ENCODE data around the gene NOCT.

The NOCT gene

GRCh38 chr4:139009702-139010101 lies 5.9 kb upstream of the NOCT start:
- DNase-seq (ENCODE audit: low read depth, low spot score): no peak
- no peak overlapping the region for H3K4me3 ChIP-seq (ENCODE audit: low read depth, low read length)
- in situ Hi-C loops (cut with HindIII; ENCODE audit: low sequenced_read_pairs): no loop called here
- TF ChIP-seq CTCF (IDR thresholded peaks at IDR 0.05; ENCODE audit: low read depth, low read length): no peak

GRCh38 chr4:139011225-139011950 lies 4.2 kb upstream of the NOCT start:
- no peak for DNase-seq (ENCODE audit: low read depth, low spot score)
- no peak for TF ChIP-seq CTCF (IDR thresholded peaks at IDR 0.05; ENCODE audit: low read depth, low read length)
- in situ Hi-C loops (cut with HindIII; ENCODE audit: low sequenced_read_pairs): no loop called here
- H3K4me3 ChIP-seq (ENCODE audit: low read depth, low read length): no peak overlapping the region

- TF ChIP-seq CTCF (IDR thresholded peaks at IDR 0.05; ENCODE audit: low read depth, low read length): no peak
- peak; percentile 94 for DNase-seq (ENCODE audit: low read depth, low spot score)
- peak overlapping the region; percentile 79 for H3K4me3 ChIP-seq (ENCODE audit: low read depth, low read length)
- in situ Hi-C loops (cut with HindIII; ENCODE audit: low sequenced_read_pairs): no loop called here
These were observed 961 bp upstream of the NOCT start for GRCh38 chr4:139014371-139015268.

- in situ Hi-C loops (cut with HindIII; ENCODE audit: low sequenced_read_pairs): no loop called here
These were observed 429 bp downstream of the NOCT start for GRCh38 chr4:139015948-139016471.

GRCh38 chr4:139017861-139018260 lies 2.3 kb downstream of the NOCT start:
- no peak for DNase-seq (ENCODE audit: low read depth, low spot score)
- no peak overlapping the region for H3K4me3 ChIP-seq (ENCODE audit: low read depth, low read length)
- in situ Hi-C loops (cut with HindIII; ENCODE audit: low sequenced_read_pairs): no loop called here
- TF ChIP-seq CTCF (IDR thresholded peaks at IDR 0.05; ENCODE audit: low read depth, low read length): no peak

More at GRCh38 chr4:139015948-139016471, 429 bp downstream of the NOCT start:
- peak; percentile 41 for DNase-seq (ENCODE audit: low read depth, low spot score)
- H3K4me3 ChIP-seq (ENCODE audit: low read depth, low read length): peak overlapping the region; percentile 79
- no peak for TF ChIP-seq CTCF (IDR thresholded peaks at IDR 0.05; ENCODE audit: low read depth, low read length)

- no peak overlapping the region for H3K4me3 ChIP-seq (ENCODE audit: low read depth, low read length)
- DNase-seq (ENCODE audit: low read depth, low spot score): no peak
- in situ Hi-C loops (cut with HindIII; ENCODE audit: low sequenced_read_pairs): no loop called here
- no peak for TF ChIP-seq CTCF (IDR thresholded peaks at IDR 0.05; ENCODE audit: low read depth, low read length)
These were observed 2.9 kb downstream of the NOCT start for GRCh38 chr4:139018501-139018900.
